ENCODE measurements around the gene CCHCR1.

- no peak for TF ChIP-seq CTCF (conservative IDR thresholded peaks at IDR 0.05; ENCODE audit: low read depth, low read length)
- no peak for TF ChIP-seq EZH2 (IDR thresholded peaks at IDR 0.05; ENCODE audit: low read length, unreplicated experiment)
- no peak for TF ChIP-seq EZH2phosphoT487 (IDR thresholded peaks at IDR 0.05; ENCODE audit: borderline replicate concordance, low read length)
These were observed 47.1 kb upstream of the CCHCR1 start for GRCh38 chr6:31204751-31205145.
